Effector CD4-positive, alpha-beta T cell (primary cell): ENCODE measurements around the gene CLK4.

Source experiments
- DNase-seq: peaks from one replicate; pipeline ENCODE4 v3.0.0-alpha.2; 2020
- total RNA-seq: gene quantifications from one replicate; lab custom pipeline; 2026; lab: John Stamatoyannopoulos, UW

The CLK4 gene
- total RNA-seq = 100 reads per million, percentile 83 among the genes with 10 or more reads in this experiment

- DNase-seq = peak; percentile 95
Observed at GRCh38 chr5:178626484-178627258, at the start of gene CLK4. CLK4 (minus strand) TSS chr5:178627050; CDS start chr5:178623416, 3,634 bp downstream.

- no peak for DNase-seq
Observed at GRCh38 chr5:178675922-178676321, 49.1 kb upstream of the CLK4 start.

GRCh38 chr5:178674334-178674733 is 47.5 kb upstream of the CLK4 start:
- DNase-seq = no peak

- no peak for DNase-seq
Observed at GRCh38 chr5:178673801-178674295, 47.0 kb upstream of the CLK4 start.

GRCh38 chr5:178672630-178673029 is 45.8 kb upstream of the CLK4 start:
- no peak for DNase-seq

- no peak for DNase-seq
Observed at GRCh38 chr5:178671602-178672144, 44.8 kb upstream of the CLK4 start.

- no peak for DNase-seq
Observed at GRCh38 chr5:178670351-178670885, 43.6 kb upstream of the CLK4 start.

- DNase-seq = no peak
Observed at GRCh38 chr5:178668579-178668978, 41.7 kb upstream of the CLK4 start.

- DNase-seq = no peak
Observed at GRCh38 chr5:178667688-178668087, 40.8 kb upstream of the CLK4 start.

- no peak for DNase-seq
Observed at GRCh38 chr5:178667101-178667500, 40.3 kb upstream of the CLK4 start.

- DNase-seq = no peak
Observed at GRCh38 chr5:178664141-178664540, 37.3 kb upstream of the CLK4 start.

GRCh38 chr5:178662541-178662860 is 35.7 kb upstream of the CLK4 start:
- DNase-seq = no peak

GRCh38 chr5:178661836-178662540 is 35.1 kb upstream of the CLK4 start:
- DNase-seq = no peak

- no peak for DNase-seq
Observed at GRCh38 chr5:178651046-178651810, 24.4 kb upstream of the CLK4 start.

GRCh38 chr5:178650214-178650613 is 23.4 kb upstream of the CLK4 start:
- no peak for DNase-seq

GRCh38 chr5:178649580-178649979 is 22.7 kb upstream of the CLK4 start:
- DNase-seq = no peak

GRCh38 chr5:178644826-178645545 is 18.1 kb upstream of the CLK4 start:
- DNase-seq = no peak

- DNase-seq = no peak
Observed at GRCh38 chr5:178642351-178642909, 15.6 kb upstream of the CLK4 start.

- no peak for DNase-seq
Observed at GRCh38 chr5:178641711-178642110, 14.9 kb upstream of the CLK4 start.

GRCh38 chr5:178640331-178641045 is 13.6 kb upstream of the CLK4 start:
- DNase-seq = no peak
